Measurements from ENCODE around the gene TNFSF8.
A peak's percentile ranks its signal among the peaks of the same experiment; 100 is the strongest.

TNFSF8 gene

DNA sequence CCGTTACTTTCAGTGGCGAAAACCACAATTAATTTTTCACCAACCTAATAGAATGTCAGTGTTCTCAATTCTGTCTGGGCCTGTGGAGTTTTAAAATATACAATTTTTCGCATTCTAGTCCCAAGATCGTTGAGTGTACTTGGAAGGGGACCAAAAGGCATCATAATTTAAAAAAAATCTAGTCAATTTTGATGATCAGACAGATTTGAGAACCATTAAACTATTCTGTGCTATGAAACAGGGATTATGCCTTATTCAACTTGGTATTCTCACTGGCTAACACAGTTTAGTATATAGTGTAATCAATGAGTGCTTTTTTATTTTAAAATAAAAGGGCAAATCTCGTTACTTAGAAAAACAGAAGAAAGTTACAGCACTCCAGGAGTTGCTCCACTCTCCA, 63.1 kb downstream of the TNFSF8 start:
- TF ChIP-seq, protein P1, sequence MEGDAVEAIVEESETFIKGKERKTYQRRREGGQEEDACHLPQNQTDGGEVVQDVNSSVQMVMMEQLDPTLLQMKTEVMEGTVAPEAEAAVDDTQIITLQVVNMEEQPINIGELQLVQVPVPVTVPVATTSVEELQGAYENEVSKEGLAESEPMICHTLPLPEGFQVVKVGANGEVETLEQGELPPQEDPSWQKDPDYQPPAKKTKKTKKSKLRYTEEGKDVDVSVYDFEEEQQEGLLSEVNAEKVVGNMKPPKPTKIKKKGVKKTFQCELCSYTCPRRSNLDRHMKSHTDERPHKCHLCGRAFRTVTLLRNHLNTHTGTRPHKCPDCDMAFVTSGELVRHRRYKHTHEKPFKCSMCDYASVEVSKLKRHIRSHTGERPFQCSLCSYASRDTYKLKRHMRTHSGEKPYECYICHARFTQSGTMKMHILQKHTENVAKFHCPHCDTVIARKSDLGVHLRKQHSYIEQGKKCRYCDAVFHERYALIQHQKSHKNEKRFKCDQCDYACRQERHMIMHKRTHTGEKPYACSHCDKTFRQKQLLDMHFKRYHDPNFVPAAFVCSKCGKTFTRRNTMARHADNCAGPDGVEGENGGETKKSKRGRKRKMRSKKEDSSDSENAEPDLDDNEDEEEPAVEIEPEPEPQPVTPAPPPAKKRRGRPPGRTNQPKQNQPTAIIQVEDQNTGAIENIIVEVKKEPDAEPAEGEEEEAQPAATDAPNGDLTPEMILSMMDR (conservative IDR thresholded peaks at IDR 0.05; ENCODE audit: low read depth, low read length): no peak
- no peak overlapping the region for H3K4me3 ChIP-seq (ENCODE audit: low read depth, low read length)
- no peak for DNase-seq (ENCODE audit: low read depth)

DNA sequence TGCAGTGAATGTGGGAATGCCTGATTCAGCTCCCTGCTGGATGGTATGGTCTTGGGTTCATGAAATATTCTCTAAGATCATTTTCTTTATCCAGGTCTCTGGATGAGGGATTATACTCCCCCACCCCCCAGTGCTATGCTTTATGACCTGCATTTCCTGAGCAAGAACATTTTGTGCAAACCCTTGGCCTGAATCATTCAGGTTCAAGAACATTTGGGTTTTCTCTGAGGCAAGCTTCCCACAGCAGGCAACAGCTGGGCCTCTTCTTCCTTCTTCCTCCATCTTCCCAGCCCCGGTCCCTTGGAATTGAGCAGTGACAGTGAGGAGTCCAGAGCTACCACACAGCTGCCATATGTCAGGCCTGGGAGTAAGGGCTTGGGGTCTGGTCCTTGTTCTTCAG, 65.9 kb downstream of the TNFSF8 start:
- TF ChIP-seq, protein P1 (conservative IDR thresholded peaks at IDR 0.05; ENCODE audit: low read depth, low read length): no peak
- DNase-seq (ENCODE audit: low read depth): peak; percentile 26
- no peak overlapping the region for H3K4me3 ChIP-seq (ENCODE audit: low read depth, low read length)

DNA sequence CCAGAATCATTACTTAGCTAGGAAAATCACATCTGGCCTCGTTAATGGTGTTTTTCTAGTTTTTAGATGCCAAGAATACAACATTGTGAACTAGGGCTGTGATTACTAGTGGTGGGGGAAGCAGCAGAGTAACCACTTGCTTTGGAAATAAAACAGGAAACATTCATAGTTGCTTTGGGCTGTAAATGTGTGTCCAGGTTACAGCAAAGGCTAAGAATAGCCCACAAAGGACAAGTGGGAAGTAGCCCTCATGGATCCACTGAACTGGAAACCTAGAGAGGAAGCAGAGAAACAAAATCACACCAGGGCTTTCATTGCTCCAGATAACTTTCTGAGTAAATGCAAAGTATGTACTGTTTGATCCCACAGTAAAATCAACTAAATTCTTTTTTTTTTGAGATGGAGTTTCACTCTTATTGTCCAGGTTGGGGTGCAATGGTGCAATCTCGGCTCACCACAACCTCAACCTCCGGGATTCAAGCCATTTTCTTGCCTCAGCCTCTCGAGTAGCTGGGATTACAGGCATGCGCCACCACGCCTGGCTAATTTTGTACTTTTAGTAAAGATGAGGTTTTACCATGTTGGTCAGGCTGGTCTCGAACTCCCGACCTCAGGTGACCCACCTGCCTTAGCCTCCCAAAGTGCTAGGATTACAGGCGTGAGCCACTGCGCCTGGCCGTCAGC, 68.3 kb downstream of the TNFSF8 start:
- H3K4me3 ChIP-seq (ENCODE audit: low read depth, low read length): no peak overlapping the region
- TF ChIP-seq, protein P1 (conservative IDR thresholded peaks at IDR 0.05; ENCODE audit: low read depth, low read length): no peak
- DNase-seq (ENCODE audit: low read depth): no peak

DNA sequence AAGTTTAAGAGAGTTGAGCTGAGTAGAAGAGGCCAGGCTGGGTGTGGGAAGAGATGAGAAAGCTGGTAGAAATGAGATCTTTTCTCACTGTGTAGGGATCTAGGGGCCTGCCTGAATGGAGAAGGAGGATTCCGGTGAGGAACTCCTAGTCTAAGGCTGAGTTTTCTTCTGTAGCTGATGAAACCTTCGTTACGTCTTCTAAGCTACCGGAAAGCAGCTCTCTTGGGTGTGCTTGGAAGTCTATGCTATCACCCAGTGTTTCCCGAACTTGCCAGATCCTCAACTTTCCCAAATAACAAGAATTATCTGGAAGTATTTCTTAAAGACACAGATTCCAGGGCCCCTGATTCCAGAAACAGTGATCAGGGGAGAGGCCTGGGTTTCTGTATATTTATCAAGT, 69.1 kb downstream of the TNFSF8 start:
- no peak for DNase-seq (ENCODE audit: low read depth)
- H3K4me3 ChIP-seq (ENCODE audit: low read depth, low read length): no peak overlapping the region

DNA sequence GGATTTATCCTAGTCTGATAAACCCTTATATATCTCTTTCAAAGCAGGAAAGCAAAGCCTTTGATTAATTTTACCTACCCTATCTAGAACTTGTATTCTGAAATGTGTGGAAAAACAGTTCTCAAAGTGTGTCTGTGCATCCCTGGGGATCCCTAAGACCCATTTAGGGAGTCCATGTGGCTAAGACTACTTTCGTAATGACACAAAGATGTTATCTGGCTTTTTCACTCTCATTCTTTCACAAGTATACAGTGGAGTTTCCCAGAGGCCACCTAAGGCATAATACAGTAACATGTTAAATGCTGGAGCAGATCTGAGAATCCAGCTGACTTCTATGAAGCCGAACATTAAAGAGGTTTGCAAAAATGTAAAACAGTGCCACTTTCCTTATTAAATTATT, 70.2 kb downstream of the TNFSF8 start:
- TF ChIP-seq, protein P1 (conservative IDR thresholded peaks at IDR 0.05; ENCODE audit: low read depth, low read length): no peak
- H3K4me3 ChIP-seq (ENCODE audit: low read depth, low read length): no peak overlapping the region
- peak; percentile 48 for DNase-seq (ENCODE audit: low read depth)

More for the DNA sequence above, 69.1 kb downstream of the TNFSF8 start:
- TF ChIP-seq, protein P1 (conservative IDR thresholded peaks at IDR 0.05; ENCODE audit: low read depth, low read length): no peak

DNA sequence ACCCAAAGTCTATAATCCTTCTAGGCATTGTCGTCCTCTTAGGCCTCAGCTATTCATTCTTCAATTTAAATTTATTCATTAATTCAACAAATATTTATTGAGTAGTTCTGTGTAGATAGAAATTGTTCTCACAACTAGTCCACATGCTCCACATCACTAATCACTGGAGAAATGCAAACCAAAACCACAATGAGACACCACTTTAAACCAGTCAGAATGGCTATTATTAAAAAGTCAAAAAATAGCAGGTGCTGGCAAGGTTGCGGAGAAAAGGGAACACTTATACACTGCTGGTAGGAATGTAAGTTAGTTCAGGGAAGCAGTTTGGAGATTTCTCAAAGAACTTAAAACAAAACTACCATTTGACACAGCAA, 73.5 kb downstream of the TNFSF8 start:
- no peak for DNase-seq (ENCODE audit: low read depth)
- H3K4me3 ChIP-seq (ENCODE audit: low read depth, low read length): no peak overlapping the region
- TF ChIP-seq, protein P1 (conservative IDR thresholded peaks at IDR 0.05; ENCODE audit: low read depth, low read length): no peak

Data from choroid plexus epithelial cell (primary cell).